H9 (cell line): Measurements from ENCODE around the gene TMEM204. TPM values are rescaled to one million over a fixed set of nuclear protein-coding genes. Genes with fewer than 3 reads are reported as not detected.

Source experiments
- DNase-seq: peaks from one replicate; pipeline ENCODE4 v3.0.0-alpha.2; 2017
- H2AFZ ChIP-seq: one replicate; pipeline ENCODE4 v1.6.1; 2013; ENCODE audit warnings: mild to moderate bottlenecking, low read length, control low read depth, moderate library complexity
- H2AK5ac ChIP-seq: 2 replicates; pipeline ENCODE4 v1.6.1; 2013; ENCODE audit warnings: low read length, control low read depth, mixed read lengths; ENCODE audit not compliant: insufficient read length
- H2BK120ac ChIP-seq: one replicate; pipeline ENCODE4 v1.6.1; 2013; ENCODE audit warnings: low read depth, mild to moderate bottlenecking, low read length, control low read depth, inconsistent platforms; ENCODE audit not compliant: poor library complexity, severe bottlenecking
- H2BK12ac ChIP-seq: 2 replicates; pipeline ENCODE4 v1.6.1; 2013; ENCODE audit warnings: low read length, control low read depth, mixed read lengths, low read depth; ENCODE audit not compliant: insufficient read length
- H2BK15ac ChIP-seq: 2 replicates; pipeline ENCODE4 v1.6.1; 2013; ENCODE audit warnings: low read depth, low read length, control low read depth
- H2BK20ac ChIP-seq: one replicate; pipeline ENCODE4 v1.6.1; 2013; ENCODE audit warnings: low read depth, mild to moderate bottlenecking, low read length, control low read depth, inconsistent platforms; ENCODE audit not compliant: poor library complexity, severe bottlenecking
- H2BK5ac ChIP-seq: 2 replicates; pipeline ENCODE4 v1.6.1; 2013; ENCODE audit warnings: low read length, control low read depth, mixed read lengths; ENCODE audit not compliant: insufficient read length
- H3K14ac ChIP-seq: 2 replicates; pipeline ENCODE4 v1.6.1; 2013; ENCODE audit warnings: low read length, control low read depth; ENCODE audit not compliant: insufficient read depth
- H3K18ac ChIP-seq: 2 replicates; pipeline ENCODE4 v1.6.1; 2013; ENCODE audit warnings: low read depth, mild to moderate bottlenecking, mixed read lengths, low read length, control low read depth; ENCODE audit not compliant: insufficient read length
- H3K23ac ChIP-seq: 2 replicates; pipeline ENCODE4 v1.6.1; 2013; ENCODE audit warnings: low read length, control low read depth, mixed read lengths, low read depth; ENCODE audit not compliant: insufficient read length
- H3K23me2 ChIP-seq: 2 replicates; pipeline ENCODE4 v1.6.1; 2013; ENCODE audit warnings: low read depth, mild to moderate bottlenecking, mixed read lengths, low read length, control low read depth; ENCODE audit not compliant: insufficient read length, poor library complexity, severe bottlenecking
- H3K27ac ChIP-seq: 2 replicates; pipeline ENCODE4 v1.5.1; 2013; ENCODE audit warnings: low read length, control low read depth, mixed read lengths, low read depth; ENCODE audit not compliant: insufficient read length
- H3K27me3 ChIP-seq: 2 replicates; pipeline ENCODE4 v1.6.1; 2013; ENCODE audit warnings: low read length, control low read depth, inconsistent platforms; ENCODE audit not compliant: insufficient read depth
- H3K4ac ChIP-seq: 2 replicates; pipeline ENCODE4 v1.6.1; 2013; ENCODE audit warnings: low read depth, mild to moderate bottlenecking, control low read depth, inconsistent platforms, low read length, moderate library complexity
- H3K4me1 ChIP-seq: 2 replicates; pipeline ENCODE4 v1.6.1; 2013; ENCODE audit warnings: low read length, control low read depth, inconsistent platforms; ENCODE audit not compliant: insufficient read depth
- H3K4me2 ChIP-seq: 2 replicates; pipeline ENCODE4 v1.6.1; 2013; ENCODE audit warnings: low read length, control low read depth, mixed read lengths; ENCODE audit not compliant: insufficient read length, insufficient read depth
- H3K56ac ChIP-seq: 2 replicates; pipeline ENCODE4 v1.6.1; 2013; ENCODE audit warnings: low read depth, mild to moderate bottlenecking, mixed read lengths, low read length, control low read depth; ENCODE audit not compliant: insufficient read length
- H3K79me1 ChIP-seq: 2 replicates; pipeline ENCODE4 v1.6.1; 2013; ENCODE audit warnings: low read depth, mild to moderate bottlenecking, moderate library complexity, low read length, control low read depth, inconsistent platforms; ENCODE audit not compliant: insufficient read depth, poor library complexity, severe bottlenecking
- H3K79me2 ChIP-seq: 2 replicates; pipeline ENCODE4 v1.6.1; 2013; ENCODE audit warnings: low read length, control low read depth, inconsistent platforms; ENCODE audit not compliant: insufficient read depth
- H3K9ac ChIP-seq: 2 replicates; pipeline ENCODE4 v1.6.1; 2013; ENCODE audit warnings: low read length, control low read depth, mixed read lengths; ENCODE audit not compliant: insufficient read length; ENCODE audit errors: extremely low read depth
- H3K9me3 ChIP-seq: one replicate; pipeline ENCODE4 v1.6.1; 2013; ENCODE audit warnings: low read depth, low read length, inconsistent platforms; ENCODE audit not compliant: control insufficient read depth
- H3T11ph ChIP-seq: one replicate; pipeline ENCODE4 v1.6.1; 2013; ENCODE audit warnings: mild to moderate bottlenecking, low read length, control low read depth, inconsistent platforms
- H4K20me1 ChIP-seq: one replicate; pipeline ENCODE4 v1.6.1; 2013; ENCODE audit not compliant: control insufficient read depth, insufficient read length, insufficient read depth
- H4K5ac ChIP-seq: 2 replicates; pipeline ENCODE4 v1.6.1; 2013; ENCODE audit warnings: low read depth, mild to moderate bottlenecking, mixed read lengths, low read length, control low read depth; ENCODE audit not compliant: insufficient read length
- H4K8ac ChIP-seq: replicated peaks from 2 replicates; pipeline ENCODE4 v1.6.1; 2013; ENCODE audit warnings: low read length, control low read depth, mixed read lengths, low read depth; ENCODE audit not compliant: insufficient read length
- H4K91ac ChIP-seq: 2 replicates; pipeline ENCODE4 v1.6.1; 2013; ENCODE audit warnings: low read depth, mild to moderate bottlenecking, moderate library complexity, mixed read lengths, low read length, control low read depth; ENCODE audit not compliant: insufficient read length
- H3K27ac Mint-ChIP-seq, 3 experiments: 2 replicates in 2 of 3; 3 replicates in 1 of 3; pipeline ENCODE4 v1.8.0; 2020 to 2021; ENCODE audit warnings: mixed read lengths in 3 of 3, mild to moderate bottlenecking in 1 of 3, moderate library complexity in 1 of 3
- H3K27me3 Mint-ChIP-seq: 2 replicates; pipeline ENCODE4 v1.8.0; 2021; ENCODE audit warnings: low read depth, mild to moderate bottlenecking, moderate library complexity, mixed read lengths
- H3K36me3 Mint-ChIP-seq, 3 experiments: 2 replicates in 2 of 3; 3 replicates in 1 of 3; pipeline ENCODE4 v1.8.0; 2020 to 2021; ENCODE audit warnings: low read depth in 3 of 3, mixed read lengths in 3 of 3; ENCODE audit not compliant: insufficient read depth in 1 of 3
- H3K4me1 Mint-ChIP-seq, 2 experiments: 2 replicates each; pipeline ENCODE4 v1.8.0; 2020; ENCODE audit warnings: mixed read lengths in 2 of 2
- H3K4me3 Mint-ChIP-seq, 2 experiments: 2 replicates in 1 of 2; 3 replicates in 1 of 2; pipeline ENCODE4 v1.8.0; 2020 to 2021; ENCODE audit warnings: mild to moderate bottlenecking in 2 of 2, mixed read lengths in 2 of 2, moderate library complexity in 1 of 2
- H3K9me3 Mint-ChIP-seq, 2 experiments: 2 replicates in 1 of 2; 3 replicates in 1 of 2; pipeline ENCODE4 v1.8.0; 2020; ENCODE audit warnings: mild to moderate bottlenecking in 2 of 2, mixed read lengths in 2 of 2, moderate library complexity in 1 of 2
- CTCF ChIP-seq: fragments of 200-600 bp; sonication (generic); conservative IDR thresholded peaks from 3 replicates; pipeline ENCODE4 v1.8.0; 2021; ENCODE audit warnings: antibody characterized with exemption, mild to moderate bottlenecking
- WGBS: extraction: QIAGEN DNeasy Blood & Tissue Kit; methylation state at CpG from one replicate; pipeline ENCODE4 v1.1.7; 2013; ENCODE audit warnings: missing lambda C conversion rate, low lambda C conversion rate, mixed read lengths; ENCODE audit not compliant: insufficient read length; ENCODE audit errors: extremely low coverage; 5-methylcytosine and 5-hydroxymethylcytosine counted together
- total RNA-seq: library from RNA; stranded (reverse); gene quantifications from 2 replicates; pipeline ENCODE4 v1.2.1, GENCODE V29; 2021

The TMEM204 gene
- total RNA-seq, 1 experiment from 2014 or later: not detected

- H3K9me3 Mint-ChIP-seq: no peaks in the 10 kb centered on the region
- H4K5ac ChIP-seq: no peak overlapping the region
- no CpG with 5 or more reads among the region's 35 CpGs for WGBS
- H3K23ac ChIP-seq: no peak overlapping the region
- H3K9me3 ChIP-seq: no peaks in the 10 kb centered on the region
- H3K4me3 Mint-ChIP-seq: no peak overlapping the region
- H3K4me1 ChIP-seq: no peaks in the 10 kb centered on the region
- no peak overlapping the region for H2BK120ac ChIP-seq
- H3K27me3 ChIP-seq: no peaks in the 10 kb centered on the region; the same call in 1 of the 2 replicates
- H2BK15ac ChIP-seq: no peak overlapping the region
- H3K27me3 Mint-ChIP-seq: no peaks in the 10 kb centered on the region
- no peak overlapping the region for H3K9ac ChIP-seq
- H3K56ac ChIP-seq: no peak overlapping the region
- no peak overlapping the region for H3K4me2 ChIP-seq
- no peak overlapping the region for H3K4ac ChIP-seq
- no peak for DNase-seq
- H2AK5ac ChIP-seq: no peak overlapping the region
- H3K36me3 Mint-ChIP-seq: no peaks in the 10 kb centered on the region; a peak in 1 of 7 replicates
- H3K27ac ChIP-seq: no peak overlapping the region
- H3K4me1 Mint-ChIP-seq: peaks cover 2 to 3% of the 10 kb centered on the region in 2 experiments; a peak in 2 of 4 replicates
- H4K8ac ChIP-seq: no peak overlapping the region
- TF ChIP-seq CTCF: no peak
- H2BK5ac ChIP-seq: no peak overlapping the region
- no peak overlapping the region for H3T11ph ChIP-seq
- no peak overlapping the region for H3K27ac Mint-ChIP-seq
- no peak overlapping the region for H2BK12ac ChIP-seq
- no peak overlapping the region for H4K91ac ChIP-seq
- no peak overlapping the region for H3K18ac ChIP-seq
- H3K14ac ChIP-seq: no peak overlapping the region
- H4K20me1 ChIP-seq: no peaks in the 10 kb centered on the region
- no peak overlapping the region for H2AFZ ChIP-seq
- H3K79me2 ChIP-seq: no peaks in the 10 kb centered on the region
- no peak overlapping the region for H2BK20ac ChIP-seq
- H3K79me1 ChIP-seq: no peaks in the 10 kb centered on the region
- no peaks in the 10 kb centered on the region for H3K23me2 ChIP-seq
Observed at GRCh38 chr16:1539720-1540555, 6.5 kb downstream of the TMEM204 start.
